OCI-LY1 (cell line): ENCODE data around the gene SF3B2.

Source experiments
- H2AFZ ChIP-seq: fragments of 200-600 bp; sonication (generic), shearing (Covaris generic); 2 replicates; pipeline ENCODE4 v1.6.0; 2014; ENCODE audit warnings: antibody characterized with exemption, mild to moderate bottlenecking, low read length
- H3F3A ChIP-seq: fragments of 200-600 bp; sonication (generic), shearing (Covaris generic); 2 replicates; pipeline ENCODE4 v1.6.0; 2014; ENCODE audit warnings: mild to moderate bottlenecking, antibody characterized with exemption, low read length, moderate library complexity; ENCODE audit not compliant: insufficient read depth
- H3K27ac ChIP-seq: fragments of 200-600 bp; sonication (generic); 2 replicates; pipeline ENCODE4 v1.5.1; 2014; ENCODE audit warnings: low read length, mixed run types, mild to moderate bottlenecking, low read depth; ENCODE audit not compliant: poor library complexity, severe bottlenecking
- H3K27me3 ChIP-seq: fragments of 200-600 bp; sonication (generic); 2 replicates; pipeline ENCODE4 v1.6.0; 2014; ENCODE audit warnings: antibody characterized with exemption, mild to moderate bottlenecking, low read length, moderate library complexity; ENCODE audit not compliant: insufficient read depth
- H3K36me3 ChIP-seq: fragments of 200-600 bp; sonication (generic); 2 replicates; pipeline ENCODE4 v1.6.1; 2014; ENCODE audit warnings: mild to moderate bottlenecking, antibody characterized with exemption, low read length, moderate library complexity, mixed read lengths; ENCODE audit not compliant: insufficient read depth
- H3K4me1 ChIP-seq: fragments of 200-600 bp; sonication (generic); 2 replicates; pipeline ENCODE4 v1.5.1; 2014; ENCODE audit warnings: mild to moderate bottlenecking, low read length, moderate library complexity; ENCODE audit not compliant: insufficient read depth, severe bottlenecking
- H3K4me2 ChIP-seq: fragments of 200-600 bp; sonication (generic), shearing (Covaris generic); 2 replicates; pipeline ENCODE4 v1.6.1; 2014; ENCODE audit warnings: low read length
- H3K4me3 ChIP-seq: fragments of 200-600 bp; sonication (generic); 2 replicates; pipeline ENCODE4 v1.5.1; 2014; ENCODE audit warnings: low read length, low read depth, mild to moderate bottlenecking, mixed read lengths; ENCODE audit not compliant: poor library complexity, severe bottlenecking
- H3K79me2 ChIP-seq: fragments of 200-600 bp; shearing (Covaris generic); 2 replicates; pipeline ENCODE4 v1.6.1; 2016; ENCODE audit warnings: mixed run types, low read length, mixed read lengths; ENCODE audit not compliant: insufficient read depth
- H3K9ac ChIP-seq: fragments of 200-600 bp; sonication (generic), shearing (Covaris generic); 2 replicates; pipeline ENCODE4 v1.6.1; 2014; ENCODE audit warnings: mild to moderate bottlenecking, low read length, mixed read lengths
- H3K9me2 ChIP-seq: fragments of 200-600 bp; sonication (generic), shearing (Covaris generic); 2 replicates; pipeline ENCODE4 v1.6.1; 2014; ENCODE audit warnings: low read depth, mild to moderate bottlenecking, low read length, mixed read lengths
- H3K9me3 ChIP-seq: fragments of 200-600 bp; shearing (Covaris generic); 2 replicates; pipeline ENCODE4 v1.6.1; 2014; ENCODE audit warnings: low read length, mixed read lengths
- H4K20me1 ChIP-seq: fragments of 200-600 bp; sonication (generic), shearing (Covaris generic); 2 replicates; pipeline ENCODE4 v1.6.0; 2016; ENCODE audit warnings: mild to moderate bottlenecking, low read length; ENCODE audit not compliant: insufficient read depth
- EZH2 ChIP-seq: fragments of 200-600 bp; sonication (generic), shearing (Covaris generic); IDR thresholded peaks from 2 replicates; pipeline ENCODE4 v1.8.0; 2017; ENCODE audit warnings: borderline replicate concordance, mixed run types, mild to moderate bottlenecking, antibody characterized with exemption, low read length, moderate library complexity, mixed read lengths
- TF ChIP-seq, protein P1 (sequence below): fragments of 200-600 bp; sonication (generic), shearing (Covaris generic); IDR thresholded peaks from 2 replicates; pipeline ENCODE4 v1.5.1; 2017; ENCODE audit warnings: mild to moderate bottlenecking, antibody characterized with exemption, low read length, moderate library complexity, mixed read lengths

Gene SF3B2

DNA sequence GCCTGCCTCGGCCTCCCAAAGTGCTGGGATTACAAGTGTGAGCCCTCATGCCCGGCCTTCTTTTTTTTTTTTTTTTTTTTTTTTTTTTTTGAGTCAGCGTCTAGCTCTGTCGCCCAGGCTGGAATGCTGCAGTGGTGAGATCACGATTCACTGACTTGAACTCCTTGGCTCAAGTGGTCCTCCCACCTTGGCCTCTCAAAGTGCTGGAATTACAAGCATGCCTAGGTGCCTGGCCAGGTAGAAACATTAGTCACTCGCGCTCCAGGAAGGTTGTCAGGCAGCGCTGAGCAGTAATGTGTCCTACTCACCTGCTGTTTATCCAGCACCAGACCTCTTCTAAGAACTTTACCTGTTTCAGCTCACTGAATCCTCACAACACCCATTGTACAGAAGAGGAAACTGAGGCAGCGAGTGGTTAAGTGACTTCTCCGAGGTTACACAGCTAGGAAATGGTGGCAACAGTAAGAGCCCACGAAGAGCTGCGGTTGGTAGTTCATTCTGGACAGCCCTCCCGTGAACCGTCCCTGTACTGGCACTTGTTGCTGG lies 40.9 kb upstream of the SF3B2 start:
- H3K9me3 ChIP-seq: no peaks in the 10 kb centered on the region
- H3K9ac ChIP-seq: no peak overlapping the region
- no peaks in the 10 kb centered on the region for H3K27me3 ChIP-seq
- TF ChIP-seq, protein P1, sequence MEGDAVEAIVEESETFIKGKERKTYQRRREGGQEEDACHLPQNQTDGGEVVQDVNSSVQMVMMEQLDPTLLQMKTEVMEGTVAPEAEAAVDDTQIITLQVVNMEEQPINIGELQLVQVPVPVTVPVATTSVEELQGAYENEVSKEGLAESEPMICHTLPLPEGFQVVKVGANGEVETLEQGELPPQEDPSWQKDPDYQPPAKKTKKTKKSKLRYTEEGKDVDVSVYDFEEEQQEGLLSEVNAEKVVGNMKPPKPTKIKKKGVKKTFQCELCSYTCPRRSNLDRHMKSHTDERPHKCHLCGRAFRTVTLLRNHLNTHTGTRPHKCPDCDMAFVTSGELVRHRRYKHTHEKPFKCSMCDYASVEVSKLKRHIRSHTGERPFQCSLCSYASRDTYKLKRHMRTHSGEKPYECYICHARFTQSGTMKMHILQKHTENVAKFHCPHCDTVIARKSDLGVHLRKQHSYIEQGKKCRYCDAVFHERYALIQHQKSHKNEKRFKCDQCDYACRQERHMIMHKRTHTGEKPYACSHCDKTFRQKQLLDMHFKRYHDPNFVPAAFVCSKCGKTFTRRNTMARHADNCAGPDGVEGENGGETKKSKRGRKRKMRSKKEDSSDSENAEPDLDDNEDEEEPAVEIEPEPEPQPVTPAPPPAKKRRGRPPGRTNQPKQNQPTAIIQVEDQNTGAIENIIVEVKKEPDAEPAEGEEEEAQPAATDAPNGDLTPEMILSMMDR: no peak
- TF ChIP-seq EZH2: no peak
- no peak overlapping the region for H2AFZ ChIP-seq
- H3K36me3 ChIP-seq: no peaks in the 10 kb centered on the region
- H3K9me2 ChIP-seq: no peaks in the 10 kb centered on the region
- no peak overlapping the region for H3K4me2 ChIP-seq
- H3K4me1 ChIP-seq: no peaks in the 10 kb centered on the region
- no peaks in the 10 kb centered on the region for H4K20me1 ChIP-seq
- H3K27ac ChIP-seq: no peak overlapping the region
- H3K4me3 ChIP-seq: no peak overlapping the region
- H3F3A ChIP-seq: no peaks in the 10 kb centered on the region
- no peaks in the 10 kb centered on the region for H3K79me2 ChIP-seq

DNA sequence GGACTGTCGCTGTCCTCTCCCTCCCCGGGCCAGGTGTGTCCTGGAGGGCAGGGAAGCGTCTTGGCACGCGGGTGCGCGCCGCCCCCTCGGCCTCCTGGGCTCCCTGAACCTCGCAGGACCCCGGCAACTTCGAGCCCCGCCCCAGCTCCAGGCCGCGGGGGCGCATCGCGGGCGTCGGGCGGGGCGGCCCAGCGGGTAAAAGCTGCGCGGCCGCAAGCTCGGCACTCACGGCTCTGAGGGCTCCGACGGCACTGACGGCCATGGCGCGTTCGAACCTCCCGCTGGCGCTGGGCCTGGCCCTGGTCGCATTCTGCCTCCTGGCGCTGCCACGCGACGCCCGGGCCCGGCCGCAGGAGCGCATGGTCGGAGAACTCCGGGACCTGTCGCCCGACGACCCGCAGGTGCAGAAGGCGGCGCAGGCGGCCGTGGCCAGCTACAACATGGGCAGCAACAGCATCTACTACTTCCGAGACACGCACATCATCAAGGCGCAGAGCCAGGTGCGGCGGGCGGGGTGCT lies 40.3 kb upstream of the SF3B2 start, which contains the start of gene CST6:
Gene CST6, plus strand, starts transcription at position 224 of the 519 bp plus-strand sequence. Its CDS starts 37 bp downstream, at position 261.
- no peaks in the 10 kb centered on the region for H4K20me1 ChIP-seq
- no peak within 1 kb of the TSS for H3K27ac ChIP-seq
- no peaks in the 10 kb centered on the region for H3K27me3 ChIP-seq
- no peaks in the 10 kb centered on the region for H3K36me3 ChIP-seq
- no peaks in the 10 kb centered on the region for H3K4me1 ChIP-seq
- H3K4me2 ChIP-seq: no peak within 1 kb of the TSS
- H2AFZ ChIP-seq: no peak within 1 kb of the TSS
- H3K79me2 ChIP-seq: no peaks in the 10 kb centered on the region
- no peaks in the 10 kb centered on the region for H3F3A ChIP-seq
- no peak within 1 kb of the TSS for H3K9ac ChIP-seq
- TF ChIP-seq, protein P1: no peak
- no peak for TF ChIP-seq EZH2
- no peak within 1 kb of the TSS for H3K4me3 ChIP-seq
- no peaks in the 10 kb centered on the region for H3K9me2 ChIP-seq
- no peaks in the 10 kb centered on the region for H3K9me3 ChIP-seq

DNA sequence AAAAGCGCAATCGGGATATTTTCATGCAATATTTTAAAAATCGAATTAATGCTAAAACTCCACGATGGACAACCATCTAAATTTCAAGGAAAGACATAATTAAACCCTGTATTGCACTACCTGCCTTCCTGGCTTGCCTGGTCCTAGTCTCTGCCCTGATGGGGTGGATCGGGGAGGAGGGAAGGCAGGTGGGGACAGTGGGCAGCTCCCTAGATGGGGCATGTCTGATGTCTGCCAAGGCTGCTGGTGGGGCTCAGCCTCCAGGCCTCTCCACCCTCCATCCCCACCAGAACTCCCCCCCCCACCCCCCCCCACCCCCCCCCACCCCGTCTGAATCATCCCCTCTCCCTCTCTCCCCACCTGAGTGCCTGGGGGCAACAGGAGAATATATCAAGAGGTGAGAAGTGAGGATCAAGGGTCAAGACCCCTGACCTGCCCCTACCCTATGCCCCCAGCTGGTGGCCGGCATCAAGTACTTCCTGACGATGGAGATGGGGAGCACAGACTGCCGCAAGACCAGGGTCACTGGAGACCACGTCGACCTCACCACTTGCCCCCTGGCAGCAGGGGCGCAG lies 39.7 kb upstream of the SF3B2 start:
- no peak overlapping the region for H2AFZ ChIP-seq
- H3K4me2 ChIP-seq: no peak overlapping the region
- H3K79me2 ChIP-seq: no peaks in the 10 kb centered on the region
- H3K9me3 ChIP-seq: no peaks in the 10 kb centered on the region
- no peak overlapping the region for H3K27ac ChIP-seq
- H3K4me1 ChIP-seq: no peaks in the 10 kb centered on the region
- H3K9me2 ChIP-seq: no peaks in the 10 kb centered on the region
- no peaks in the 10 kb centered on the region for H3K36me3 ChIP-seq
- no peak overlapping the region for H3K9ac ChIP-seq
- no peaks in the 10 kb centered on the region for H3F3A ChIP-seq
- no peak overlapping the region for H3K4me3 ChIP-seq
- TF ChIP-seq, protein P1: no peak
- TF ChIP-seq EZH2: no peak
- no peaks in the 10 kb centered on the region for H4K20me1 ChIP-seq
- no peaks in the 10 kb centered on the region for H3K27me3 ChIP-seq
